K562 (cell line): ENCODE measurements around the gene E2F1. TPM values are rescaled to one million over a fixed set of nuclear protein-coding genes. Genes with fewer than 3 reads are reported as not detected.

Experiments
- DNMT1 ChIP-seq: fragments of 450-650 bp; IDR thresholded peaks from 2 replicates; pipeline ENCODE4 v1.6.1; 2016; ENCODE audit warnings: antibody characterized with exemption, mild to moderate bottlenecking
- GABPA ChIP-seq: fragments of 200-800 bp; sonication (Bioruptor generic); conservative IDR thresholded peaks from 2 replicates; pipeline ENCODE4 v1.6.1; 2016; ENCODE audit warnings: low read depth, missing genetic modification characterization, missing compliant biosample characterization
- HDGF ChIP-seq: fragments of 450-650 bp; IDR thresholded peaks from 2 replicates; pipeline ENCODE4 v1.6.1; 2016
- NBN ChIP-seq: fragments of 450-650 bp; IDR thresholded peaks from 2 replicates; pipeline ENCODE4 v1.6.1; 2016; ENCODE audit warnings: low read depth, mild to moderate bottlenecking
- POLR2B ChIP-seq: fragments of 450-650 bp; IDR thresholded peaks from 2 replicates; pipeline ENCODE4 v1.6.1; 2018; ENCODE audit warnings: low read depth; ENCODE audit not compliant: partially characterized antibody
- TARDBP ChIP-seq: fragments of 450-650 bp; IDR thresholded peaks from 2 replicates; pipeline ENCODE4 v1.6.1; 2016
- ZKSCAN1 ChIP-seq: fragments of 150-350 bp; IDR thresholded peaks from 2 replicates; pipeline ENCODE4 v1.6.1; 2016; ENCODE audit warnings: low read depth, low read length
- ZNF232 ChIP-seq: sonication (generic); formaldehyde crosslinking; IDR thresholded peaks from 2 replicates; pipeline ENCODE4 v1.8.0; 2022; ENCODE audit warnings: mild to moderate bottlenecking, missing genetic modification reagents
- ZNF263 ChIP-seq: sonication (generic); formaldehyde crosslinking; IDR thresholded peaks from 2 replicates; pipeline ENCODE4 v1.8.0; 2022; ENCODE audit warnings: mild to moderate bottlenecking, missing genetic modification reagents, borderline replicate concordance
- polyA plus RNA-seq, 8 experiments: library from polyadenylated mRNA; depleted of rRNA in 4 of 8; stranded (reverse) in 5 of 8; unstranded in 3 of 8; fragments of >200 nt; fragmentation: Nextera tagmentation in 2 of 8; fragmentation: Illumina TruSeq in 1 of 8; extraction: Ambion mirVana in 2 of 8; extraction: Trizol in 1 of 8; gene quantifications; 2 replicates each; pipeline versions ENCODE4 v1.2.1 to v1.2.3, GENCODE V29; 2011 to 2014; ENCODE audit warnings: inconsistent platforms in 1 of 8, missing spikeins in 1 of 8
- total RNA-seq, 7 experiments: library from RNA; depleted of rRNA in 6 of 7; stranded (reverse); fragments of >200 nt in 6 of 7; fragmentation: Illumina TruSeq in 2 of 7; extraction: Trizol in 2 of 7; gene quantifications; 2 replicates each; pipeline versions ENCODE4 v1.2.1 to v1.2.3, GENCODE V29; 2011 to 2021; ENCODE audit warnings: low replicate concordance in 1 of 7
- TF ChIP-seq, protein P1 (sequence below): fragments of 250-450 bp; sonication (Bioruptor Pico); IDR thresholded peaks from 2 replicates; pipeline ENCODE4 v1.5.0; 2022; ENCODE audit warnings: mild to moderate bottlenecking
- TF ChIP-seq, protein P2 (sequence below): sonication (generic); IDR thresholded peaks from 2 replicates; pipeline ENCODE4 v1.6.1; 2016
- TF ChIP-seq, protein P3 (sequence below), 3 experiments: fragments of 200-800 bp in 1 of 3; fragments of 250-450 bp in 1 of 3; fragments of 450-650 bp in 1 of 3; sonication (Bioruptor Pico) in 1 of 3; sonication (Bioruptor generic) in 1 of 3; formaldehyde crosslinking in 1 of 3; IDR thresholded peaks; 2 replicates each; pipeline versions ENCODE4 v1.6.1 to v1.8.0; 2016 to 2022; ENCODE audit warnings: mild to moderate bottlenecking in 2 of 3, missing genetic modification characterization in 2 of 3, missing compliant biosample characterization in 1 of 3, moderate library complexity in 1 of 3
- TF ChIP-seq, protein P4 (sequence below): sonication (generic); formaldehyde crosslinking; IDR thresholded peaks from 2 replicates; pipeline ENCODE4 v1.9.0; 2022; ENCODE audit warnings: mild to moderate bottlenecking, missing genetic modification reagents
- TF ChIP-seq, protein P5 (sequence below): sonication (generic); formaldehyde crosslinking; IDR thresholded peaks from 2 replicates; pipeline ENCODE4 v1.8.1; 2023; ENCODE audit warnings: mild to moderate bottlenecking, missing genetic modification reagents

The E2F1 gene
- total and polyA plus RNA-seq, 9 of the 15 experiments (the other 6 are each of a cell fraction or from before 2014, with no cell fraction given), result 0.14 to 30.6 (median 13.1) TPM

DNA sequence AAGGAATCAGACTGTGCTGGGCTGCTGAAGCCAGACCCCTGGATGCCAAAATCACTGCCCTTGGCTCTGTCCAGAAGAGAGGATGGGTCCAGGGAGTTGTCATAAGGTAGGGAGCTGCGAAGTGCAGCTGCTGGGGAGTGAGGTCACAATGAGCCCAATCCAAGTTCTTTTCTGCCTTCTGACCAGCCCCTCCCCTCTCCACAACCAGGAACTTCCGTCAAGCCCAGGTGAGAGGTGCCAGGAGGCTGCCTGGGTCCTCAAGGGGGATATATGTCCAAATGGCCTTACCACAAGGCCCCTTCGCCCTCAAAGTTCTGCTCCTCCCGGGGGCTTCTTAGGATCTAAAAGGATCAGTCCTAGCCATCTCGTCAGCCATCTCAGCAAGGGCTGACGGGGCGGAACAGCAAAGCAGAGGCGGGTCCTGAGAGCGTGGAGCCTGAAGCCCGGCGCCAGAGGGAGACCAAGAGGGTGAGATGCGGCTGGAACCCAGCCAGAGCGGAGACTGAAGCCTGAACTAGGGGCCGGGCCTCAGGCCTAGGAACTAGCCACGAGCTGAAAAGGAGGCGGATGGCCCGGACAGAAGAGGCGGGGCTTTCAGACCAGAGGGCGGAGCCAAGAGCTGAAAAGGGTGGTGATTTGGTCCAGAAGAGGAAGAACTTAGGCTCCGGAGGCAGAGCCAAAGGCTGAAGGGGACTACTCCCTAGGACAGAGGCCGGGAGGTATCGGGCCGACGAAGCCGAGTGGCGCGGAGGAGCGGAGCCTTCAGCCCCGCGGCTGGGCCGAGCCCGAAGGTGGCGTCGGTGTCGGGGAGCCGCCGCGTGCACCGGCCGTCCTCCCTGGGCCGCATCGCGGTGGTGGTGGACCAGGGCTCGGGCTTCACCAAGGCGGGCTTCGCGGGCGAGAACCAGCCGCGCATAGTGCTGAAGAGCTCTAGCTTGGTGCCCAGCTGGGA is 19.6 kb downstream of the E2F1 start, which contains the start of gene ACTL10 (continued):
- TF ChIP-seq, protein P1, sequence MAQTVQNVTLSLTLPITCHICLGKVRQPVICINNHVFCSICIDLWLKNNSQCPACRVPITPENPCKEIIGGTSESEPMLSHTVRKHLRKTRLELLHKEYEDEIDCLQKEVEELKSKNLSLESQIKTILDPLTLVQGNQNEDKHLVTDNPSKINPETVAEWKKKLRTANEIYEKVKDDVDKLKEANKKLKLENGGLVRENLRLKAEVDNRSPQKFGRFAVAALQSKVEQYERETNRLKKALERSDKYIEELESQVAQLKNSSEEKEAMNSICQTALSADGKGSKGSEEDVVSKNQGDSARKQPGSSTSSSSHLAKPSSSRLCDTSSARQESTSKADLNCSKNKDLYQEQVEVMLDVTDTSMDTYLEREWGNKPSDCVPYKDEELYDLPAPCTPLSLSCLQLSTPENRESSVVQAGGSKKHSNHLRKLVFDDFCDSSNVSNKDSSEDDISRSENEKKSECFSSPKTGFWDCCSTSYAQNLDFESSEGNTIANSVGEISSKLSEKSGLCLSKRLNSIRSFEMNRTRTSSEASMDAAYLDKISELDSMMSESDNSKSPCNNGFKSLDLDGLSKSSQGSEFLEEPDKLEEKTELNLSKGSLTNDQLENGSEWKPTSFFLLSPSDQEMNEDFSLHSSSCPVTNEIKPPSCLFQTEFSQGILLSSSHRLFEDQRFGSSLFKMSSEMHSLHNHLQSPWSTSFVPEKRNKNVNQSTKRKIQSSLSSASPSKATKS, result no peak
- TF ChIP-seq TARDBP (no peak), ZNF263 (no peak), GABPA (tag) (peak; percentile 42), NBN (peak; percentile 75), HDGF (0 out of 2 replicates have a peak, but pooled peaks have one; percentile 44), ZKSCAN1 (0 out of 2 replicates have a peak, but pooled peaks have one; percentile 17), ZNF232 (no peak), DNMT1 (no peak), POLR2B (peak; percentile 37)
- TF ChIP-seq, protein P2, sequence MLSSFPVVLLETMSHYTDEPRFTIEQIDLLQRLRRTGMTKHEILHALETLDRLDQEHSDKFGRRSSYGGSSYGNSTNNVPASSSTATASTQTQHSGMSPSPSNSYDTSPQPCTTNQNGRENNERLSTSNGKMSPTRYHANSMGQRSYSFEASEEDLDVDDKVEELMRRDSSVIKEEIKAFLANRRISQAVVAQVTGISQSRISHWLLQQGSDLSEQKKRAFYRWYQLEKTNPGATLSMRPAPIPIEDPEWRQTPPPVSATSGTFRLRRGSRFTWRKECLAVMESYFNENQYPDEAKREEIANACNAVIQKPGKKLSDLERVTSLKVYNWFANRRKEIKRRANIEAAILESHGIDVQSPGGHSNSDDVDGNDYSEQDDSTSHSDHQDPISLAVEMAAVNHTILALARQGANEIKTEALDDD, result peak; percentile 68; the same call in 1 of the 2 replicates
- TF ChIP-seq, protein P3, sequence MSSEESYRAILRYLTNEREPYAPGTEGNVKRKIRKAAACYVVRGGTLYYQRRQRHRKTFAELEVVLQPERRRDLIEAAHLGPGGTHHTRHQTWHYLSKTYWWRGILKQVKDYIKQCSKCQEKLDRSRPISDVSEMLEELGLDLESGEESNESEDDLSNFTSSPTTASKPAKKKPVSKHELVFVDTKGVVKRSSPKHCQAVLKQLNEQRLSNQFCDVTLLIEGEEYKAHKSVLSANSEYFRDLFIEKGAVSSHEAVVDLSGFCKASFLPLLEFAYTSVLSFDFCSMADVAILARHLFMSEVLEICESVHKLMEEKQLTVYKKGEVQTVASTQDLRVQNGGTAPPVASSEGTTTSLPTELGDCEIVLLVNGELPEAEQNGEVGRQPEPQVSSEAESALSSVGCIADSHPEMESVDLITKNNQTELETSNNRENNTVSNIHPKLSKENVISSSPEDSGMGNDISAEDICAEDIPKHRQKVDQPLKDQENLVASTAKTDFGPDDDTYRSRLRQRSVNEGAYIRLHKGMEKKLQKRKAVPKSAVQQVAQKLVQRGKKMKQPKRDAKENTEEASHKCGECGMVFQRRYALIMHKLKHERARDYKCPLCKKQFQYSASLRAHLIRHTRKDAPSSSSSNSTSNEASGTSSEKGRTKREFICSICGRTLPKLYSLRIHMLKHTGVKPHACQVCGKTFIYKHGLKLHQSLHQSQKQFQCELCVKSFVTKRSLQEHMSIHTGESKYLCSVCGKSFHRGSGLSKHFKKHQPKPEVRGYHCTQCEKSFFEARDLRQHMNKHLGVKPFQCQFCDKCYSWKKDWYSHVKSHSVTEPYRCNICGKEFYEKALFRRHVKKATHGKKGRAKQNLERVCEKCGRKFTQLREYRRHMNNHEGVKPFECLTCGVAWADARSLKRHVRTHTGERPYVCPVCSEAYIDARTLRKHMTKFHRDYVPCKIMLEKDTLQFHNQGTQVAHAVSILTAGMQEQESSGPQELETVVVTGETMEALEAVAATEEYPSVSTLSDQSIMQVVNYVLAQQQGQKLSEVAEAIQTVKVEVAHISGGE (CRISPR knock-in tag; IDR thresholded peaks at IDR 0.05), result 0 out of 6 replicates have a peak, but pooled peaks of 1 of the 3 experiments have one; percentile 29
- TF ChIP-seq, protein P4, sequence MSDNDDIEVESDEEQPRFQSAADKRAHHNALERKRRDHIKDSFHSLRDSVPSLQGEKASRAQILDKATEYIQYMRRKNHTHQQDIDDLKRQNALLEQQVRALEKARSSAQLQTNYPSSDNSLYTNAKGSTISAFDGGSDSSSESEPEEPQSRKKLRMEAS (CRISPR knock-in tag), result peak; percentile 74
- TF ChIP-seq, protein P5, sequence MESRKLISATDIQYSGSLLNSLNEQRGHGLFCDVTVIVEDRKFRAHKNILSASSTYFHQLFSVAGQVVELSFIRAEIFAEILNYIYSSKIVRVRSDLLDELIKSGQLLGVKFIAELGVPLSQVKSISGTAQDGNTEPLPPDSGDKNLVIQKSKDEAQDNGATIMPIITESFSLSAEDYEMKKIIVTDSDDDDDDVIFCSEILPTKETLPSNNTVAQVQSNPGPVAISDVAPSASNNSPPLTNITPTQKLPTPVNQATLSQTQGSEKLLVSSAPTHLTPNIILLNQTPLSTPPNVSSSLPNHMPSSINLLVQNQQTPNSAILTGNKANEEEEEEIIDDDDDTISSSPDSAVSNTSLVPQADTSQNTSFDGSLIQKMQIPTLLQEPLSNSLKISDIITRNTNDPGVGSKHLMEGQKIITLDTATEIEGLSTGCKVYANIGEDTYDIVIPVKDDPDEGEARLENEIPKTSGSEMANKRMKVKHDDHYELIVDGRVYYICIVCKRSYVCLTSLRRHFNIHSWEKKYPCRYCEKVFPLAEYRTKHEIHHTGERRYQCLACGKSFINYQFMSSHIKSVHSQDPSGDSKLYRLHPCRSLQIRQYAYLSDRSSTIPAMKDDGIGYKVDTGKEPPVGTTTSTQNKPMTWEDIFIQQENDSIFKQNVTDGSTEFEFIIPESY (CRISPR knock-in tag), result peak; percentile 98
